HCEC 1CT (cell line): ENCODE data around the gene S100A9.
"Not testable (repeated sequence)": the region's sequence is repeated elsewhere in the genome, so short reads cannot be mapped to it uniquely, and the experiment has no call there.

ENCODE experiments used
- DNase-seq: peaks from one replicate; pipeline ENCODE4 v3.0.0-alpha.2; 2017

Gene S100A9

DNA sequence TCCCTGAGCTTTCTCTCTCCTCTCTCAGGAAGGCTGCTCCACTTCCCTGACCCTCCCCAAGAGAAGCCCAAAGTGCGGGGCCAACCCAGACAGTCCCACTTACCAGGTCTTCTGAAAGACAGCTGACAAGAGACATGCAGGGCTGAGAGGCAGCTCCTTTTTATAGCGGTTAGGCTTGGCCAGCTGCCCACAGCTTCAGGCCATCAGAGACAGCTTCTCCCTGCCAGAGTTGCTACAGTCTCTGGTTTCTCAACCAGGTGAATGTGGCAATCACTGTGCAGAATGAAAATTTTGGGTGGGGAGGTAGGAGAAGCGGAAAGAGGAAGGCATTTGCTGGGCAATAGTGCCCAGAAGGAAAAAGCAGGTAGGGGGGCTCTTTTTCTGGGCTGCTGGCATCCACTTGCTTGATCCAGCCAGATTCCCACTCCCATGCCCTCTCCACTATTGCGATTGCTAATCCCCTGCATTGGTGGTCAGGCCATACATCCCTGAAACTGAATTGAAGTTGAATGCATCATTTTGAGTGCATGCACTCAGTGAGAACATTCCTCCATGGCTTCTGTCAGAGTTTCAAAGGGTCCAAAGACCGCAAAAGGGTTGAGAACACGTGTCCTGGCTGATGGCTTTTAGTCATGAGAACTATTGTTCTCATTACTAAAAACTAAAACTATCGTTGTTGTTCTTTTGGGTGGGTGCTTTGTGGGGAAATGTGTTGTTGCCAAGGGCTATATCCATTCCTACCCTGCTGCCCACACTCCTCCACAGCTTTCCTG, 33.5 kb downstream of the S100A9 start, which contains the start of gene S100A8:
Gene S100A8, minus strand, starts transcription at position 136 of the 773 bp plus-strand sequence. CDS start 538 bp downstream, outside the sequence.
- DNase-seq = no peak

DNA sequence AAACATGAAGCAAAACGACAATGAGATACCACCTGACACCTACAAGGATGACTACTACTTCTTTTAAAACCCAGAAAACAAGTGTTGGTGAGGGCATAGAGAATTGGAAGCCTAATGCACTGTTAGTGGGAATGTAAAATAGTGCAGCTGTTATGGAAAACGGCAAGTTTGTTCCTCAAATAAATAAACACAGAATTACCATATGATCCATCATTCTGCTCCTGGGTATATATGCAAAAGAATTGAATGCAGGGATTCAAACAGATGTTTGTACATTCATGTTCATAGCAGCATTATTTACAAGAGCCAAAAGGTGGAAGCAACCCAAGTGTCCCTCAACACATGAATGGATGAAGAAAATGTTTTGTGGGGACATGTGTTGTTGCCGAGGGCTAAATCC, 34.6 kb downstream of the S100A9 start:
- DNase-seq = no peak

DNA sequence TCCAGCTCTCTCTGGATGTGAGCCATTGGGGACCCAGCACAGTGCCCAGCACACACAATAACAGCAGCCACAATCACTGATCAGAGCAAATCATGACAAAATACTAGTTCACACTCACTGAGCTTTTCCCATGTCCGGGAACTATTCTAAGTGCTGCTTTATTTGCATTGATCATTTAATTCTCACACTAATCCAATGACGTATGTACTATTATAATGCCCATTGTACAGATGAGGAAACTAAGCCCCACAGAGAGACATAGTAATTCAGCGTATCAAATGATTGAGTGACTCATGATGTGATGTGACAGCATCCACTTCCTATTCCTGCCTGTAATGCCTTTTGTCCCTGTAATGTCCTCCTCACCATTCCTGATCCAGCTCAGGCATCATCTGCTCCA, 35.2 kb downstream of the S100A9 start:
- DNase-seq = no peak

DNA sequence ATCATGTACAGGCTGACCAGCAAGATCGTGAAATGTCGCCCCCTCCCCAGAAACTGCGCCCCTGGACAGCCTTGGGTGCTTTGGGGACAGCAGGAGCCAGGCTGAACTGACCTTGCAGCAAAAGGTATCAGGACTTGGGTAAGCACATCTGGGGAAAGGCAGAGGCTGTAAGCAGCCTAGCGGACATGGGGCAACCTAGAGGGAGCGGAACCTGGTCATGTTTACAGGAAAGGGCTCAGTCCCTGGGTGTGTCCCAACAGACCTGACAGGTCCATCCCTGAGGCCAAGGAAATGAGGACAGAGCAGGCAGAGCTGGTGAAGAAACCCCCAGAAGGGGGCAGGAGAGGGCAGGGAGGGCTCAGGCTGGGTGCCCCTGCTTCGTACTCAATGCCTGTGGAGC, 36.3 kb downstream of the S100A9 start:
- DNase-seq = no peak

DNA sequence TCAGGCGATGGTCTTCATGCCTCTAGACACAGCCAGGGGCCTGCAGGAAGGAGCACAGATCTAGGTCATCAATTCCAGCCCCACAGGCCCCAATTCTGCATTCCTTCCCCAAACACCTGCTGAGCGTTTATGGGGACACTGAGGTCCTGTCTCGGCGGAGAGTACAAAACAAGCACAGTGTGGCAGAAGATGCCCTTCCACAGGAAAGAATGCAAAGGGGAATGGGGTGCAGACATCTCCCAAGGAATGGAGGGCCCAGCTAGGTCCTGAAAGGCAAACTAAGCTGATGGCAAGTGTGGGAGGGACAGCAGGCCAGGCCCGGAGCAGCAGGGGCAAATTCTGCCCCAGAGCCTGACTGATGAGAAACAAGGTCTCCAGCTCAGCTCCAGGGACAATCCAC, 36.7 kb downstream of the S100A9 start:
- no peak for DNase-seq

DNA sequence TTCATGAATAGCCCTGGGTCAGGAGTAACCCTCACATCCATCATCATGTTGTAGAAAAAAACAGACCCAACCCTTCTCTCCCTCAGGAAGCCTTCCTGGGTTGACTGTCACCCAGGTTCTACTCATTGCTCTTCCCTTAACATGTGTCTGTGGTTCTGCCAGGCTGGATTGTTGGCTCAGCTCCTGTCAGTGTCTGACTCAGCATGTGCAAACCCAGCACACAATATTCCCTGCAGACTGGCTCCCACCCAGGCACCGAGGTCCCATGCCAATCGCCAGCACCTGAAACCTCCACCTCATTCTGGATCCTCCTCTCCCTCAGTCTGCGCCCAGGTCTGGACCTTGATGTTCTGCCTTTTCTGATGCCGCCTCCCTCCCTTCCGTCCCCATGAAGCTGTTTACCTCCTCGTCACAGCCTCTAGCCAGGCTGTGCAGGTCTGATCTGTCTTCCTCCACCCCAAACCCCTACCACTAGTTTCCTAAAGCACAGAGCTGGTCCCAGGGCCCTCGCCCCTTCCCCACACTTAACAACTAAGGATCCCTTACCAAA, 37.6 kb downstream of the S100A9 start:
- DNase-seq = peak; percentile 19

DNA sequence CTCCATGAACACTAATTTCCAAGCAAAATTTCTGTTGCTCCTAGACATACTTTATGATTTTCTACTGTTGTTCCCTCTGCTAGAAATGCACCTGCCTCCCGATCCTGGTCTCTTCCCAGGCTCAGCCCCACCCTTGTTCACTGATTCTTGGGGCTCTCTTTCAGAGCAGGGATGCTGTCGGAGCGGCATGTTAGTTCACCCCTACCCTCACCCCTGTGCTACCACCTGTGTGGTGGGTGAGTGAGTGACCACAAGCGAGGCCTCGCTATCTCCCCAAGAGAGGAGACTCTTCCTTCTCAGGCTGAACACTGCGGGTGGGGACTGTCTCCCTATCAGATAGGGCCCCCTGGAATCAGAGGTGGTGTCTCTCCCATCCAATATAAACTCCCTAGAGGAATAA, 38.1 kb downstream of the S100A9 start:
- no peak for DNase-seq

DNA sequence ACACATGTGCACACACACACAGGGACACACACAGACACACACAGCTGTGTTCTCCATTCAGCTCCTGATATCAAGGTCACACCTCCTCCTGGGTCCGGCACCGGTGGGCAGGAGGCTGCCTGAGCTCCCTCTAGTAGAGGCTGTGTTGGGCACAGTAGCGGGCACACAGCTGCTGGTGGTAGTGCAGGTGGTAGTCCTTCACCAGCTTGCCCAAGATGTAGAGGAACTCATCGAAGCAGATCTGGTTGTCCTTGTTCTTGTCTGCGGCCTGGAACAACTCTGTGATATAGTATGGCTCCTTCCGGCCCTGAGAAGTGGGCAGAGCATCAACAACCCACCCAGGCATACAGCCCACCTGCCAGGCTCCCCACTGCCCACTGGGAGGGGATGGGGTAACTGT, 38.8 kb downstream of the S100A9 start:
- DNase-seq = no peak

DNA sequence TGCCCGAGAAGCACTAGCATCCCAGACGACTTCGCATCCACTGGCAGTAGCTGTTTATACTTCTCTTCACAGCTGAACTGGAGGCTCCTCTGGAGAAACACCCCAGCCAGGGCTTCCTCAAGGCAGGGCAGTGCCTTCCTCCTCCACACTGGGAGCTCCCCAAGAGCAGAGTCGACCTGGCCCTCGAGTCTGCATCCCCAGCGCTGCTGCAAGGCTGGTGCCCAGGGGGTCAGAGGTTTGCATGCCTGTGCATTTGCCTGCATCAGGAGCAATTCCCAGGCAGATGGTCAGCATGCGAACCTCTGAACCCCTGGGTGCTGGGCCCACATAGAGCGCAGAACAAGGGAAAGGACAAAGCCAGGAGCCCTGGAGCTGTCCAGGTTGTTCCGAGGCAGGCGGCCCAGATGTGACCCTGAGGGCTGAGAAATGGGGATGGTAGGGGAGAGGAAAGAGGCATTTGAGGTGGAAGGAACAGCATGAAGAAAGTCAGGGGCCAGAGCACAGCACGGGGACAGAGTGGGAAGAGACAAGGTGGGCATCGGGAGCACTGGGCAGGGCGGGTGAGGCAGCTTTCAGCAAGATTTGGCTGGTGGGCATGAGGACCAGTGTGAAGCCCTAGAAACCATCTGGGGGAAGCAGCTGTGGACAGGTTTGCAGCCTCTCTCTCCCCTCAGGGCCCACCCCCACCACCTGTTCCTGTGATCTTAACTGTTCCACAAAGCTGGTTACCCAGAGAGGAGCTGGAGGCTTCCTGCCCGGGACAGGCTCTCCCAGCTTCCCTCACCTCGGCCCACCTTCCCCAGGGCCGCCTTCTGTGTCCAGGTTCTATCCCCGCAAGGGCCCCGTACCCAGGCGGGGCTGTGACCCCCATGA, 39.6 kb downstream of the S100A9 start:
- no peak for DNase-seq

DNA sequence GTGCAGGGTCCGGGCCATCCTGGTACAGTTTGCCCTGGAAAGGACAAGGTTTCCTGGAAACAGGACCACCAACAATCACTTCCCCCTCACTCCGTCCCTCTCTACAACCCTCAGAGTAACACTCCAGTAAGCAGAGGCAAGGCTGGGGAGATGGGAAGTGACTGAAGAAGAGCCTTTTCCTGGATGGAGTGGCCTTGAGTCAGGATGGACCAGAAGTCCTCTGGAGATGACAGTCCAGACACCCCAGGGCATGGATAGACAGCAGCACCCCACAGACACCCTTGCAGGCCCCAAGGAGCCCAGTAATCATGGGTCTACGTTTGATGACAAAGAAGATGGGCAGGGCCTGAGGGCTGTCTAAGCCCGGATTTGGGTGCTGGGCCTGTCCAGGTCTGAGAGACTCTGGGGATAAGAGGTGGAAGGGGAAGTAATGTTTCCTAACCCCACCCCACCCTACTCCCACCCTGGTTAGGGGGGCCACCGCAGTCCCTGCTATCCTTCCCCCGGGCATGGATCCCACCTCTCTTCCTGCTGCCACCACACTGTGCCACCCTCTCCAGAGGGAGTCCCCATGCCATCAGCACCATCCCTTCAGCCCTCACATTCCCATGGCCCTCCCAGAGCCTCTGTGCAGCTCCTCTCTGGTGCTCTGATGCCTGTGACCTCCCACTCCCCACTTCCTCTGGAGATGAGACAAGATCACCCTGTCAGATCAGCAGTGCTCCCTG, 40.4 kb downstream of the S100A9 start:
- no peak for DNase-seq

DNA sequence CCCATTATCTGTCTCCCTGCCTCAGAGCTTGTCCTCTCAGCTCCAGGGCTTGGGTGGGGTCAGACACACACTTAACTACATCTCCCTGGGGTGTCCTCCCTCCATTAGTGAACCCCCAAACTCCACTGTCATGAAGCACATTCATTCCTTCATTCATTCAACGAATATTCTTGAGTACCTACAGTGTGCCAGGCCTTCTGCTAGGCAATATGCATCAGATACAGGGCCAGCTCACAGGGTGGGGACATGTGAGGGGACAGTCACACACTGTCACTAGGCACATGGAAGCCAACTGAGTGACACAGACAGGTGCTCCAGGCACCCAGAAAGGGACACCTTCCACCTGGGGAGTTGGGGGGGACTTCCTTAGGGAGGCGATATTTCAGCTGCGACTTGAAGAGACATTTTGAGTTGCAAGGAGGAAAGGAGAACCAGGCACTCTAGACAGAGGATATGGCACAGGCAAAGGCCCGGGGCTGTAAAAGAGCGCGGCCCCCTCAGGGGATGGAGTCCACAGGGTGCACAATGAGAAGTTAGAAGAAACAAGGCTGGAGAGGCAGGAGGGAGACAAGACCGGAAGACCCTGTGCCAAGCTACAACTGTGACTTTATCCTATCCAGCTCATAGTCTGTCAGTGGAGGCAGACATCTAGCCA, 41.9 kb downstream of the S100A9 start:
- DNase-seq = no peak

DNA sequence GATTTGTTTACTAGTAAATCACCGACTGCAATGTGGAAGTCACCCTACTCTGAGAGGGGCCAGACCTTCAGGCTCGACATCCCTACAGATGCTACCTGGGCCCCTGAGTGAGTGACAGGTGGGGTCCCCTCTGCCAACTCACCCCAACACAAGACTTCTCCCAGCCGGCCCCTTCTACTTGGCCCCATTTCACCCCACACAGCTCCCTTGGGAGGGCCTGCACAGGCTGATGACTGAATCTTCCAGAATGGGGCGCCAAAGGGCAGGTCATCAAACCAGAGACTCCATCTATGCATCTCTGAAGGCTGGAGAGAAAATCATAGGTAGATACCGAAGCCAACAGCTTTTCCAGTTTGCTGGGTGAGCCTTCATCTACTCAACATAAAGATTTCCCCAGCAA, 42.6 kb downstream of the S100A9 start:
- DNase-seq = peak; percentile 9

DNA sequence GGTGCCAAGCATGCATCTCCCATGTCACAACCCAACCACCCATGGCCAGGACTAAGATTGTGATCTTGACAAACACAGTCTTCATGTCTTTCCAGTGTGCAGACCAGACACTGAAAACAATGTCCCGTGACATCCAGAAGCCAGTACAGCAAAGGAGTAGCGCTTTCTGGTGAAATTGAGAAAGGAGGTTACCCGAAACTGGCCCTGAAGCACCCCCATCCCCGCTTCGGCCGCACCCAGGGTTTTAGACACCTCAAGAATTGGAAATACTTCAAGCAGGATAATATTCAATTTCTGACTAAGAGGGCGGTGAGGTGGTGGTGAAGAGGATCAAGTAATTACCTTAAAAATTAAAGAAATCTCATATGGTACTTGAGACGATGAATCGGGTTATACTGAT, 43.8 kb downstream of the S100A9 start:
- no peak for DNase-seq

DNA sequence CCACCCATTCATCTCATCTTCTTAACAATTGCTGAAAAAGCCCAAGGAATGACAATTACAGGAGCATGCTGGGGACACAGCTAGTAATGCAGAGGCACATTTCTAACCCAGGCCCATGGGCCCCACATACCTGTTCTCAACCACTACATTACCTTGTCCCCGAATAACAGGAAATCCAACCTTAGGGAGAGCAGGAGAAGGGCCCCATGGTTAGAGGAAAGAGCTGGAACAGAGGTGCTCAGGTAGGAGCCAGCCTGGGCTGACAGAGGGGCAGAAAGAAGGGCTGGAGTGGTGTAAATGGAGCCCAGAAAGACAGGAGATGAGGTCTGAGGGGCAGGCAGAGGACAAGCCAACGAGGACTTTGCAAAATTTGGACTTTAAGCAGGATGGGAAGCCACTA, 44.6 kb downstream of the S100A9 start:
- DNase-seq = no peak

DNA sequence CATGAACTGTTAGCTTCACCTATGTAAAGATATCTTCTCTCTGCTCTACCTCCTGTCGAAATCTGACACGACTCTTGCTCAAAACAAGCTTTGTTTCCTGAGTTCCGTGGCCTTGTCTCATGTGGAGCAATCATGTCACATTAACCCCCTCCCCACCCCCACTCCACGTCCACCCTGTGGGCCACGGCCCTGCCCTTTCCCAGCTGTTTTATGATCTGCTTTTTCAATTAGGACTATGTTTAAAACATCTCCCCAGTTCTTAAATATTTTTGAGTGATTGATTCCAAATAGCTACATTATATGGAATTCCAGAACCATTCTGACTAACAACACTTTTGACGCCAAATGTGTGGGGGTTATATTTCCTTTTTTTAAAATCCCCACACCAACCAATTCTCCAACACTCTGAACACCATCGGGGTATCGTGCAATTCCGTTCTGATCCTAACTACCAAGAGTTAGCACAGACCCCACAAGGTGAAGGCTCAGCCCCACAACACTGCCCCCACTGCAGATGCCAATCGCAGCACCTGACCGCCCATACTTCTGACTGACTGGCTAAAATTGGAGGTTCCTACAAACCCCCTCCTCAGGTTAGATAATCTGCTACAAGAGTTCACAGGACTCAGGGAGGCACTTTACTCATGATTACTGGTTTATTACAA, 45.9 kb downstream of the S100A9 start:
- DNase-seq = no peak

DNA sequence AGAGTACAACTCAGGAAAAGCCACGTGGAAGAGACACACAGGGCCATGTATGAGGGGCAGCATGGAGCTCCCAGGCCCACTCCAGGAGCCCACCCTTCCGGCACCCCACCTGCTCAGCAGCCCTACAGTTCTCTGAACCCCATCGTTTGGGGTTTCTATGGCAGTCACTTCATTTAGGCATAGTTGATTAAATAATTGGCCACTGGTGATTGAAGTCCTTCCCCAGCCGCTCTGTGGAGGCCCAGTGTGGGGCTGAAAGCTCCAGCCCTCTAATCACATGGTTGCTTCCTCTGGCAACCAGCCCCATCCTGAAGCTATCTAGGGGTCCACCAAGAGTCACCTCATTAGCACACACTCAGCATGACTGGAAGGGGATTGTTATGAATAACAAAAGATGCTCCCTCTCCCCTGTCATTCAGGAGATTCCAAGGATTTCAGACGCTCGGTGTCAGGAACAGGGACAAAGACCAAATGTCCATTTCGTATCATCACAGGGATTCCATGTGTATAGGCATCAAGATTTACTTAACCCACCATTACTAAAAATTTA, 46.5 kb downstream of the S100A9 start:
- DNase-seq = no peak

DNA sequence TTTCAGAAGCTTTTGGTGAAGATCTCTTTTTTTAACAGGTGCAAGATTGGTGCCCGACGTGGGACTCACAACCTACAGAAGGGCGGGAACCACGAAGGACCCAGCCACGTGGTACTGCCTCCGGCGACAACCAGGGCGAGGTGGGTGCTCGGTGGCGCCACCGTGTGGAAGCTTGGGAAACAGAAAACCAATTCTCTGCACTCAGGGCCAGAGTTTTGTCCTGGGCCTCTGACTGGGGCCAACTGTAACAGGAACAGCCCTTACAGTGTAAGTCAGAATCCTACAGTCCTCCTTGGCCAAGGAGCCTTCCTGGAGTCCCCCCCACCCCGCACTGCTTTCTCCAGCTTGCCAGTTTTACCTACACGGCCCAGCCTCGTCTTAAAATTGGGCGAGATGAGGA, 47.1 kb downstream of the S100A9 start:
- DNase-seq = no peak

DNA sequence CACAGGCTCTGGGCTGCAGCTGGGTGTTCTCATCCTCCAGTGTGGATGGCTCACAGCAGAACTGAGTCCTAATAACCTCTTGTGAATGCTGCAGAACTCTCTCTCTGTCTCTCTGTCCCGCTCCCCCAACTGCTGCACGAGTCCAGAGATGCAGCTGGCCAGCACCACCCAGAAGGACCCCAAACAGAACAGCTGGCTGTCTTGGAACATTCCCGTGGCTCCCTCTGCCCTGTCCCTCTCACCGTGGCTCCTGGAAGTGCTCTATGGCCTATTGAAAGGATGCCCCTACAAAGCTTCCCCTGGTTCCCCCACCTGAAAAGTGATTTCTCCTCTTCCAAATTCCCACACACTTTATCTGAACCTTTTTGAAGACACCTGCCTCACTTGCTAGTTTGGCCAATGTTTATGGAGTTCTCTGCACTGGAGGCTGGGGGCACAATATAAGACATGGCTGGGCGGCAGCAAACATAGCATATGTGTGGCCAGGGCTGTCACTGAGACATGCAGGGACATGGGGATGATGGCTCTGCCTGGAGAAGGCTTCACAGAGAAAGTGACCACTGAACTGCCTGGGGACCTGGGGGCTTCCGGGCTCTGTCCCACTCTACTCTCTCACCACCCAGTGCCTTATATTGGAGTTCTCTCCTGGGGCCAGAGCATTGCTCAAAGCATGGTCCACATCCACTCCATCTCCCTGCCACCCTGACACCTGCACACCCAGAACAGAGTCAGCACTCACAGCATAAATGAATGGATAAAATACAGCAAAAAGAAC, 48.4 kb downstream of the S100A9 start:
- not testable (repeated sequence) for DNase-seq

DNA sequence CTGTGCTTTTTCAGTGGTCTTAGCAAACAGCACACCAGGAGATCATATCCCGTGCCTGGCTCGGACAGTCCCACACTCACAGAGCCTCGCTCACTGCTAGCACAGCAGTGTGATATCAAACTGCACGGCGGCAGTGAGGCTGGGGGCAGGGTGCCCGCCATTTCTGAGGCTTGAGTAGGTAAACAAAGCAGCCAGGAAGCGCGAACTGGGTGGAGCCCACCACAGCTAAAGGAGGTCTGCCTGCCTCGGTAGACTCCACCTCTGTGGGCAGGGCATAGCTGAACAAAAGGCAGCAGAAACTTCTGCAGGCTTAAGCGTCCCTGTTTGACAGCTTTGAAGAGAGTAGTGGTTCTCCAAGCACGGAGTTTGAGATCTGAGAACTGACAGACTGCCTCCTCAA, 49.6 kb downstream of the S100A9 start:
- DNase-seq = not testable (repeated sequence)
